Astrocyte (in vitro differentiated cells and primary cell): ENCODE results near the gene MEGF11.

Experiments used
- CTCF ChIP-seq: IDR thresholded peaks from 2 replicates; pipeline ENCODE4 v1.5.1; 2011; ENCODE audit warnings: low read depth, mild to moderate bottlenecking, inconsistent platforms, low read length, moderate library complexity; ENCODE audit not compliant: insufficient read depth
- EZH2 ChIP-seq: IDR thresholded peaks from 2 replicates; pipeline ENCODE4 v1.6.1; 2012; ENCODE audit warnings: mild to moderate bottlenecking, low read length, inconsistent platforms; ENCODE audit not compliant: insufficient read depth

GRCh38 chr15:66041276-66041675 lies 212.3 kb downstream of the MEGF11 start:
- TF ChIP-seq CTCF = no peak
- no peak for TF ChIP-seq EZH2
